ENCODE data around the gene MERTK. TPM values are rescaled to one million over a fixed set of nuclear protein-coding genes. Genes with fewer than 3 reads are reported as not detected.

The MERTK gene
- total RNA-seq, 1 experiment from 2014 or later, result 8.7 TPM

DNA sequence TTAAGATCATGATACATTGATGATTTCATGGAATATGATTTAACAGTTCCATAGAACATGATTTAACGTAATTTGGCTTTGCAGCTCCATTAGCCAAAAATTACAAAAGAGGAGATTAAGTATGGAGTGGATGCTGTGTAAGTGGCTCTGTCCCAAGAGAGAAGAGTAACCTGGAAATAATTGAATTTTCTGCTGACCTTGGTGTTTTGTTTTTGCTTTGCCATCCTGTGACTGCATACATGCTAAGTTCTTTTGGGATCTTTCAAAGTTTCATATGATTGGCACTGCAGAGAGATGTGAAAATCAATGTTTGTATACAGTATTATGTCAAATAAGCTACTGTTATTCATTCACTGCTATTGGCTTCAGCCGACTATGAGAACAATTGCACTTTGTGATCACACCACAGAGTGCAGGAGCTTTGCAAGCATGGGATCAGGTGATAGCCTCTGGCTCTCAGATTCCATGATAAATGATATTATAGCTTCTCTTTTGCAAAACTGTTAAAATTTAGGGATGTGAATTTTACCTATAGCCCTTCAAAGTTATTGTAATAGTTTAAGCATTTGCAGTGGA, 110.6 kb downstream of the MERTK start:
- Histone ChIP-seq H3K27me3 (ENCODE audit: control insufficient read depth, insufficient read depth, low read length) (no peaks in the 10 kb centered on the region), H3K36me3 (replicated peaks; ENCODE audit: control insufficient read depth, insufficient read depth, low read length) (no peaks in the 10 kb centered on the region; the same call in 1 of the 2 replicates), H3K4me3 (ENCODE audit: insufficient read depth, low read depth, low read length) (no peak overlapping the region)
- DNase-seq, result no peak

DNA sequence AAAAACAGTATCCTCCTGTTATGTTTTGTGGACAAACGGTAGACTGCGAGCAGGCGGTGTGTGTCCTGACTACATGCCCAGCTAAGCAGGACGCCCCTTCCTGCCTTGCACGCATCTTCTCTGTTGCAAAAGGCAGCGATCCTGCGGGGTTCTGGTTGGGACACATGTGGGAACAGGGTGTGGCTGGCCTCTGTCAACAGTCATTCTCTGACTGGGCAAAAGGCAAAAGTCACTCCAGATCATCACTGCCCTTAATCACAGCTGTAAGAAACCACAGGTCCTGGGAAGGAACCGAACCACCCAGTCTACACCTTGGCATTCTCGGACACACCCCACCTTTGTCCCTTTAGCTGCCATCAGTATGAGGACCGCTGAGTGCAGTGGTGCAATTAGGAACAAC, 112.3 kb downstream of the MERTK start:
- H3K4me3 ChIP-seq (ENCODE audit: insufficient read depth, low read depth, low read length), result no peak overlapping the region
- DNase-seq, result no peak
- H3K27me3 ChIP-seq (ENCODE audit: control insufficient read depth, insufficient read depth, low read length), result no peaks in the 10 kb centered on the region
- H3K36me3 ChIP-seq (replicated peaks; ENCODE audit: control insufficient read depth, insufficient read depth, low read length), result no peaks in the 10 kb centered on the region; the same call in 1 of the 2 replicates

DNA sequence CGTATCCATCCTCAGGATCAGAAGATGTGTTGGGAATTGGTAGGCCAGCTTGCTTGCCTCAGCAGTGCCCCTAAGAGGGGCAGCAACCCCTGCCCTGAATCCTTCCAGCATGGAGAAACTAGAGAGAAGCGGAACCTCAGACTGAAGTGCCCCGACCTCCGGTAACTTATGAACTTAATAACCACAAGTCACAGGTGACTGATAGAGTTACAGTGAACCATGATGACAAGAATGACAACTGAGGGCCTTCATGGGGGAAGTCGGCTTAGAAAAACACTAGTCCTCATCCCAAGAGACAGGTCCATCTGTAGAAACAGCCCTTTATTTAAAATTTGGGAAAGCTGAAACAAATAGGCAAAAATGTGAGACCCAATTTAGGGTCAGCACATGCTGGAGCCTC, 114.1 kb downstream of the MERTK start:
- no peak for DNase-seq
- H3K4me3 ChIP-seq (ENCODE audit: insufficient read depth, low read depth, low read length), result no peak overlapping the region
- H3K36me3 ChIP-seq (replicated peaks; ENCODE audit: control insufficient read depth, insufficient read depth, low read length), result no peaks in the 10 kb centered on the region; the same call in 1 of the 2 replicates
- no peaks in the 10 kb centered on the region for H3K27me3 ChIP-seq (ENCODE audit: control insufficient read depth, insufficient read depth, low read length)

DNA sequence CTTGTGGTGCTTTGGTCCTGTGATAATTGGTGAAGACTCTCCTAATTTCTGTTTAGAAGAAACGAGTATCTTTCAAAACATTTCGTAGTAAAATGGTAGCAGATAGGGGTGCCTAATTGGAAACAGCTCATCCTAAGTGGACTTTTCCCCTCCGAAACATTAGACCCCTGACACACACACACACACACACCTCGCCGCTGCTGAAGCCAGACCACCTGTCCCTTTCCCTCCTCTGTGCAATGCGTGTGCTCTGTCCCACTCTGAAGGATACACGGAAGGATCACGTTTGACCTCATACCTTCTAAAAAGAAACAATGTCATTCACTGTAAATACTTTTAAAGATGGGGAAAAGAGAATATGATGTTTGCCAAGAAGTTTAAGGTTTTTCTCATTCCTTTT, 120.4 kb downstream of the MERTK start:
- H3K4me3 ChIP-seq (ENCODE audit: insufficient read depth, low read depth, low read length), result no peak overlapping the region
- H3K36me3 ChIP-seq (replicated peaks; ENCODE audit: control insufficient read depth, insufficient read depth, low read length), result no peaks in the 10 kb centered on the region
- no peaks in the 10 kb centered on the region for H3K27me3 ChIP-seq (ENCODE audit: control insufficient read depth, insufficient read depth, low read length)
- no peak for DNase-seq

DNA sequence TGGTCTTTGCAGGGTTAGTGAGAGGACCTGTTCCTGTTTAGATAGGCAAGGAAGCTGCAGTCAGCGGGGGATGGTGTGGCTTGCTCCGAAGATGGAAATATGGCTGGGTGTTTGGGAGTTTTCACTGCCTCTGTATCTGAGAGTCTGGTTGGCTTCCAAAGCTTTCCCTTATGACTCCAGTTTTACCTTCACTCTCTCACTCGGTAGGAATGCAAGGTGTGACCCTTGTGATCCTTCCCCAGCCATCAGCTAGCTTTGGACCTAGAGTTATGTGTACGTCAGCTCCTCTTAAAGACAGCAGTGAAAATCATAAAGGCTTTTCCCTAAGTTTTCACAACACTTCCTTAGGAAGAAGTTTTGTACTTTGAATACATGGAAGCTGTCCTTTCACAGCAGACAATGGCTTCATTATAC, 121.2 kb downstream of the MERTK start:
- peak; percentile 24 for DNase-seq
- Histone ChIP-seq H3K4me3 (ENCODE audit: insufficient read depth, low read depth, low read length) (no peak overlapping the region), H3K27me3 (ENCODE audit: control insufficient read depth, insufficient read depth, low read length) (no peaks in the 10 kb centered on the region), H3K36me3 (replicated peaks; ENCODE audit: control insufficient read depth, insufficient read depth, low read length) (no peaks in the 10 kb centered on the region)

DNA sequence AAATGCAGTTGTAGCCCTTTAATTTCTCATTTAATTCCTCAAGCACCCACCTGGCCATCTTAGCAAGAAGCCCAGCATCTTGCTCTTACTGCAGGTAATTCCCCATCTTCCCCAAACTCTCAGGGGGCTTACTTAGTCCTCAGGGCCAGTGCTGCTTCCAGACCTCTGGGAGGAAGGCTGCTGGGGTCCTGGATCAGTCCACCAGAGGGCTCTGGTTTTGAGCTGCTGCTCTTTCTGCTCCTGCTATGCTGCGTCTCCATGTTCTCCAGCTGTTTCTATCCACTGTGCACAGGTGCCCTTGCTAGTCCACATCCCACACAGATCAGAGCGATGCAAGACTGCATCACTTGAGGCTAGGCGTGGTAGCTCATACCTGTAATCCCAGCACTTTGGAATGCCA, 122.2 kb downstream of the MERTK start:
- DNase-seq, result peak; percentile 77

DNA sequence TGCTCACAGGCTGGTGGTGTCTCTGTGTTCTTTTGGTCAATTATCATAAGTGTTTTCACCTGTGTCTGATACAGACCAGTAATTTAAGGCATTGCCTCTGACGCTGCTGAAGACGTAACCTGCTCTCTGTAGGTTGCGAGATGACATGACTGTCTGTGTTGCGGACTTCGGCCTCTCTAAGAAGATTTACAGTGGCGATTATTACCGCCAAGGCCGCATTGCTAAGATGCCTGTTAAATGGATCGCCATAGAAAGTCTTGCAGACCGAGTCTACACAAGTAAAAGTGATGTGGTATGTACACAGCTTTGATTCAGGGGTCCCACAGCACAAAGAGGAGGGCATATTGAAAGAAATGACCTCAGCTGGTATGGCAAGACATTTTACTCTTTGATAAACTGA, 122.9 kb downstream of the MERTK start:
- H3K4me3 ChIP-seq (ENCODE audit: insufficient read depth, low read depth, low read length), result no peak overlapping the region
- no peak for DNase-seq
- no peaks in the 10 kb centered on the region for H3K27me3 ChIP-seq (ENCODE audit: control insufficient read depth, insufficient read depth, low read length)
- no peaks in the 10 kb centered on the region for H3K36me3 ChIP-seq (replicated peaks; ENCODE audit: control insufficient read depth, insufficient read depth, low read length)

More for the DNA sequence above, 122.2 kb downstream of the MERTK start:
- Histone ChIP-seq H3K36me3 (replicated peaks; ENCODE audit: control insufficient read depth, insufficient read depth, low read length) (no peaks in the 10 kb centered on the region), H3K4me3 (ENCODE audit: insufficient read depth, low read depth, low read length) (no peak overlapping the region), H3K27me3 (ENCODE audit: control insufficient read depth, insufficient read depth, low read length) (no peaks in the 10 kb centered on the region)

DNA sequence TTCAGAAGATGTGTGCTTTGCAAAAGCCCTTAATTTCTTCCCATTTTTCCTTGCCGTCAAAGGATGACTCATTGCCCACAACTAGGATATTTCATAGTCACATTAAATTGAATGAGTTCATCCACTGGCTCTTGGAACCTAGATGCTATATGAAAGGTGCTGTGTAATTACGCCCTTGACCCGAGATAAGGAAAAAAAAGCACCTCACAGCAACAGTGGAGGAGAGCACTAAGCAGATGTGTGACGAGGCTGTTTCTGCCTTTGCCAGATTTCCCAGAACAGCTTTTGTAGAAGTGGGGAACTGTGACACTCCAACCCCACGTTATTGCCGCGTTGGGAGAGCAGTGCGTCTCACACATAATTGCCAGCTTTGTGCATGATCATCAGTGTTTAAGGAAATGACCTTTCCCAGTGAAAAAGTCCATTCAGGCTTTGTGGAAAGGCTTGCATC, 123.4 kb downstream of the MERTK start:
- H3K36me3 ChIP-seq (replicated peaks; ENCODE audit: control insufficient read depth, insufficient read depth, low read length), result no peaks in the 10 kb centered on the region
- no peaks in the 10 kb centered on the region for H3K27me3 ChIP-seq (ENCODE audit: control insufficient read depth, insufficient read depth, low read length)
- no peak overlapping the region for H3K4me3 ChIP-seq (ENCODE audit: insufficient read depth, low read depth, low read length)
- DNase-seq, result no peak

DNA sequence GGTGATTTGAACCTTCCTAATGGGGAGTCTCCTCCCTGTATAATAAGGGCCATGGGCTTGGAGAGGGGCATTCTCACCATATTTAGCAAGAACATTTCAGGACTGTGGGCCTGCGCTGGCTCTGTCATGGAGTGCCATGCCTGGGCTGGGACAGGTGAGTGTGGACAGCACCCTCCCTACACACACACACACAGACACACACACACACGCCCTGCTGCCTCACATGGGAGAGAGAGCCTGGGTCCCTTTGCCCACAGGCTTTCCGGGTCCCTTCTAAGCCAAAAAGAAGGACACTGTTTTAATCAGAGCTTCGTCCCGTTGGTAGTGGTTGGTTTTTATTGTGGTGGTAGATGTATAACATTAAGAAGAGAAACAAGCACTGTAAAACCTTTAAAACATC, 125.3 kb downstream of the MERTK start:
- DNase-seq, result no peak
- Histone ChIP-seq H3K4me3 (ENCODE audit: insufficient read depth, low read depth, low read length) (no peak overlapping the region), H3K36me3 (replicated peaks; ENCODE audit: control insufficient read depth, insufficient read depth, low read length) (no peaks in the 10 kb centered on the region), H3K27me3 (ENCODE audit: control insufficient read depth, insufficient read depth, low read length) (no peaks in the 10 kb centered on the region)

DNA sequence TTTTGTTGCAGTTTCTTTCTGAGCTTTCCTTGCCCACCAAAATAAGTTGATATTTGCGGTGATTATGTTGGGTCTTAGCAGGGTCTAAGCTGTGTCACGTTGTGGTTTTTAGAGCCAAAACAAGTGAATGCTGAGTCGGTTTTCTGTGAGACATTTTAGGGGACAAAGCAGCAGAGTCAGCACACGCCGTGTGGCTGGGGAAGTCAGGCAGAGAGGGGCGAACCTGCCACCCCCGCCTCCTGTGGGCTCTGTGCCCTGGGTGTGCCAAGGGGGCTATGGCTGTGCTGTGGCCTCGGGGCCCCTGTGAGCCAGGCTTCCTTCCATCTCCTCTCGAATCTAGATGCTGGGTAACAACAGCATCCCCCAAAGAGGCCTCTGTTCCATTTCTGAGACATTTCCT, 125.8 kb downstream of the MERTK start:
- DNase-seq, result no peak
- no peaks in the 10 kb centered on the region for H3K27me3 ChIP-seq (ENCODE audit: control insufficient read depth, insufficient read depth, low read length)
- H3K4me3 ChIP-seq (ENCODE audit: insufficient read depth, low read depth, low read length), result no peak overlapping the region
- no peaks in the 10 kb centered on the region for H3K36me3 ChIP-seq (replicated peaks; ENCODE audit: control insufficient read depth, insufficient read depth, low read length)

DNA sequence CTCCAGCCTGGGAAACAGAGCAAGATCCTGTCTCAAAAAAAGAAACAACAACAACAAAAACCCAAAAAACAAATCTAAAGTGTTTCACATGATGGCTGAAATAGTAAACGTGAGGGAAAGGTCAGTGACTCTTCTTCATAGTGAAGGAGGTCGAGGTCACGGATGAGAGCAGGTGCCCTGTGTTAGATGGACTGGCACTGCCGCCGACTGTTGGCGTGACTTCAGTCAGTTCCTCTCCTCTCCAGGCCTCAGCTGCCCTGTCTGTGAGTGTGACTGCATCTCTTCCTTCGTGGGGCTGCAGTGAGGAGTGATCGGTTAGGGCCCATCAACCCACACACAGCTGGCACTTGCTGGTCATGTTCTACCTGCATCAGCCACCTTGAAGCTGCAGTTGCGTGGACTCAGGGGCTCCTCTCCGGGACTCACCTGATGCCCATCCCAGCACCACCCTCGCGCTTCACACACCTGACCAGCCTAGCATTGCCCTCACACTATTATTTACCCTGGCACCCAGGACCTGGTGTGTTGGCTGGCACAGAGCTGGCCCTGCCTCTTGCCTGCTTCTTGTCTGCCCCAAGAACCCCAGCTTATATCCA, 126.6 kb downstream of the MERTK start:
- DNase-seq, result no peak
- H3K4me3 ChIP-seq (ENCODE audit: insufficient read depth, low read depth, low read length), result no peak overlapping the region
- H3K27me3 ChIP-seq (ENCODE audit: control insufficient read depth, insufficient read depth, low read length), result no peaks in the 10 kb centered on the region
- no peaks in the 10 kb centered on the region for H3K36me3 ChIP-seq (replicated peaks; ENCODE audit: control insufficient read depth, insufficient read depth, low read length)

DNA sequence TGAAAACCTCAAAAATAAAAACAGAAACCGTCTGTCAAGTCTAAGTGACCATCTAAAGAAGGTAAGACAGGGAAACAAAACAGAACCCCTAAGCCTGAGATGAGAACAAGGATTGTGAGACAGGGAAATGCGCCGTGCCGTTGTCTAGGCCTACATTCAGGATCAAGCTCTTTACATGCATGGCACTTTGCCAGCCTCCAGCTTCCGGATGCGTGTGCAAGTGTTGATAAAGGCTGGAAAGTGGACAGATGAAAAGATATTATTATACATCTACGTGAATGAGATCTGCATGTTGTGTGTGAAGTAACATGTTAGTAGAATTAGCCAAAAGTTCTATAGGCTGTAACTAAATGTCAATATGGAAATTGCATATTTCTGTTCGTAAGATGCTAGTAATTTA, 128.1 kb downstream of the MERTK start:
- no peaks in the 10 kb centered on the region for H3K36me3 ChIP-seq (replicated peaks; ENCODE audit: control insufficient read depth, insufficient read depth, low read length)
- DNase-seq, result no peak
- no peaks in the 10 kb centered on the region for H3K27me3 ChIP-seq (ENCODE audit: control insufficient read depth, insufficient read depth, low read length)
- no peak overlapping the region for H3K4me3 ChIP-seq (ENCODE audit: insufficient read depth, low read depth, low read length)

DNA sequence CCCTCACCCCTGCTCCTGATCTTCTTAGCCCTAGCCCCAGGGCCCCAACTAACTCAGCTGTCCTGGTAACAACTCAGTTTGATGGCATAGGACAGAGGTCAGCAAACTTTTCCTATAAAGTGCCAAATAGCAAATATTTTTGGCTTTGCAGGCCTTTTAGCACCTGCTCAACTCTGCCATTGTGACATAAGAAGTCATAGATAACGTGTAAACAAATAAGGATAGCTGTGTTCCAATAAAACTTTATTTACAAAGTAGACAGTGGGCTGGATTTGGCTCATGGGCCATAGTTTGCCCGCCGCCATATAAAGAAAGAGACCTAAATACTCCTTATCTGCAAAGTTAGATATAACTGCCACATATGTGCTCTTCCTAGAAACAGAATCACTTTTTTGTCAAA, 129.4 kb downstream of the MERTK start:
- H3K27me3 ChIP-seq (ENCODE audit: control insufficient read depth, insufficient read depth, low read length), result no peaks in the 10 kb centered on the region
- no peaks in the 10 kb centered on the region for H3K36me3 ChIP-seq (replicated peaks; ENCODE audit: control insufficient read depth, insufficient read depth, low read length)
- no peak overlapping the region for H3K4me3 ChIP-seq (ENCODE audit: insufficient read depth, low read depth, low read length)
- DNase-seq, result no peak

DNA sequence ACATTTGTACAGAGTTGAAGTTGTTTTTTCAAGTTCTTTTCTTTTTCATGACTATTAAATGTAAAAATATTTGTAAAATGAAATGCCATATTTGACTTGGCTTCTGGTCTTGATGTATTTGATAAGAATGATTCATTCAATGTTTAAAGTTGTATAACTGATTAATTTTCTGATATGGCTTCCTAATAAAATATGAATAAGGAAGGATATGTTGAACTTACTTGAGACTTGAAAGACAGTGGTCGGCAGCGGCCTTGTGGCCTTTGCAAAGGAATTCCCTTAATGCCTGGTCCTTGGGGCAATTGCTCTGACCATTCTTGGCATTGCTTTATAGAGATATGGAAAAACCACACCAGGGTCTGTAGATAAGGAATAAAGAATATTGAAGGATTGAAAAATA, 130.8 kb downstream of the MERTK start:
- no peak for DNase-seq
- no peaks in the 10 kb centered on the region for H3K27me3 ChIP-seq (ENCODE audit: control insufficient read depth, insufficient read depth, low read length)
- no peak overlapping the region for H3K4me3 ChIP-seq (ENCODE audit: insufficient read depth, low read depth, low read length)
- H3K36me3 ChIP-seq (replicated peaks; ENCODE audit: control insufficient read depth, insufficient read depth, low read length), result no peaks in the 10 kb centered on the region

DNA sequence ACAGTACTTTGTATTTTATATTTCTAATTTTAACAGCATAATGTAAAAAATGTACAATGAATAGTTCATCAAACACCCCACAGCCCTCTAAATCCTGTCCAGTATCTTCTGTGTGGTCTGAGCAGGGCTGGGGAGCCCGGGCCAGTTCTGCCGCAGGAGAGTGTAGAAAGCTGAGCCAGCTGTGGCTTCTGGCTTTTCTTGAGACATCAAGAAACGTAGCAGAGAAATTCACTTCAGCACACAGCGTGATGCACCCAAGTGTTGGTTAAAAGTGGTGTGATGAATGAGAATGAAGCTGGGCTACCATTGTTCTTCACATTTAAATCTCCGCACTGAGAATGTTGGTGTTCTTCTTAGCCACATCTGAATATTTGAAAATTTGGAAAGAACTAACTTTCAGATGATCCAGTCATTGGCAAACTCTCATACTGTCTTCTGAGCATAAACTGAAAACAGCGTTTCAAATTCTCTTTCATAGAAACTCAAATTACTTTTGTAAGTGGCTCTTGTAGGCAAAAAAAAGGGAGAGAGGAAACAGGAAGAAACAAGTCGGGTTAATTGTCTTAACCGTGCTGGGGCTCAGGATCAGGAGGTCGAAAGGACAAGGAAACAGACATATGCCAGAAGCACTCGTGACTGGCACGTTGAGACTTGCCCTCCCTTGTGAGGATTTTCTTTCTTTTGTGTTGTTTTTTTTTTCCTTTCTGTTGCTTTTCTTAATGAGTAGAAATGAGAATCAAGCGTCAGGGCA, 133.2 kb downstream of the MERTK start:
- no peaks in the 10 kb centered on the region for H3K36me3 ChIP-seq (replicated peaks; ENCODE audit: control insufficient read depth, insufficient read depth, low read length)

More for the DNA sequence above, 133.2 kb downstream of the MERTK start:
- no peak overlapping the region for H3K4me3 ChIP-seq (ENCODE audit: insufficient read depth, low read depth, low read length)
- no peaks in the 10 kb centered on the region for H3K27me3 ChIP-seq (ENCODE audit: control insufficient read depth, insufficient read depth, low read length)
- peak; percentile 47 for DNase-seq
